SK-N-SH (cell line): ENCODE results near the gene ZSCAN22. TPM values are rescaled to one million over a fixed set of nuclear protein-coding genes. Genes with fewer than 3 reads are reported as not detected.

Source experiments
- CTCF ChIA-PET: fragments of 300-600, 350-600 bp; formaldehyde crosslinking; extraction: SDS; loops from one replicate; lab custom pipeline; 2021; lab: Yijun Ruan, JAX
- POLR2A ChIA-PET: fragments of 350-600 bp; sonication (Branson Sonifier 250); formaldehyde crosslinking; extraction: SDS; loops from one replicate; lab custom pipeline; 2020; ENCODE audit warnings: antibody characterized with exemption, inconsistent platforms; lab: Yijun Ruan, JAX
- DNase-seq: peaks from one replicate; pipeline ENCODE4 v3.0.0; 2012
- H2AFZ ChIP-seq: fragments of 200-600 bp; sonication (generic); 2 replicates; pipeline ENCODE4 v1.8.1; 2016; ENCODE audit warnings: antibody characterized with exemption, mild to moderate bottlenecking, low read depth
- H3F3A ChIP-seq: fragments of 200-600 bp; sonication (generic); replicated peaks from 2 replicates; pipeline ENCODE3; 2016; ENCODE audit warnings: antibody characterized with exemption, mild to moderate bottlenecking; ENCODE audit not compliant: insufficient read depth
- H3K27ac ChIP-seq, 2 experiments: fragments of 200-500 bp in 1 of 2; fragments of 200-600 bp in 1 of 2; sonication (Bioruptor generic) in 1 of 2; sonication (generic), shearing (Covaris generic) in 1 of 2; 2 replicates each; pipeline versions ENCODE4 v1.5.1 to v1.6.1; 2014 to 2016; ENCODE audit warnings: low read depth in 2 of 2, inconsistent platforms in 1 of 2, low read length in 1 of 2, mild to moderate bottlenecking in 1 of 2, mixed read lengths in 1 of 2
- H3K27me3 ChIP-seq: fragments of 200-600 bp; sonication (generic), shearing (Covaris generic); 2 replicates; pipeline ENCODE4 v1.6.1; 2016; ENCODE audit warnings: mixed run types; ENCODE audit not compliant: insufficient read depth
- H3K36me3 ChIP-seq, 2 experiments: fragments of 200-500 bp in 1 of 2; fragments of 200-600 bp in 1 of 2; sonication (Bioruptor generic) in 1 of 2; sonication (generic) in 1 of 2; replicated peaks in 1 of 2; 2 replicates each; pipeline versions ENCODE3 to v1.5.1; 2014 to 2016; ENCODE audit warnings: low read length in 1 of 2, mild to moderate bottlenecking in 1 of 2; ENCODE audit not compliant: insufficient read depth in 2 of 2, control insufficient read depth in 1 of 2
- H3K4me1 ChIP-seq, 2 experiments: fragments of 200-500 bp in 1 of 2; fragments of 200-600 bp in 1 of 2; sonication (Bioruptor generic) in 1 of 2; sonication (generic), shearing (Covaris generic) in 1 of 2; 2 replicates each; pipeline versions ENCODE4 v1.5.1 to v1.6.1; 2014 to 2016; ENCODE audit warnings: low read depth in 1 of 2, low read length in 1 of 2, mixed run types in 1 of 2; ENCODE audit not compliant: insufficient read depth in 2 of 2, control insufficient read depth in 1 of 2
- H3K4me2 ChIP-seq: fragments of 200-600 bp; sonication (generic), shearing (Covaris generic); 2 replicates; pipeline ENCODE4 v1.6.1; 2017; ENCODE audit warnings: mixed run types
- H3K4me3 ChIP-seq, 2 experiments: fragments of 200-500 bp in 1 of 2; fragments of 200-600 bp in 1 of 2; sonication (Bioruptor generic) in 1 of 2; sonication (generic), shearing (Covaris generic) in 1 of 2; 2 replicates each; pipeline versions ENCODE4 v1.5.1 to v1.8.1; 2014 to 2016; ENCODE audit warnings: low read depth in 2 of 2, inconsistent platforms in 1 of 2, low read length in 1 of 2, mild to moderate bottlenecking in 1 of 2, mixed read lengths in 1 of 2, moderate library complexity in 1 of 2
- H3K79me2 ChIP-seq: fragments of 200-600 bp; sonication (generic); 2 replicates; pipeline ENCODE4 v1.8.1; 2017; ENCODE audit warnings: mild to moderate bottlenecking; ENCODE audit not compliant: insufficient read depth
- H3K9ac ChIP-seq: fragments of 200-600 bp; sonication (generic); 2 replicates; pipeline ENCODE4 v1.6.1; 2017; ENCODE audit warnings: mixed run types
- H3K9me2 ChIP-seq: fragments of 200-600 bp; sonication (generic); 2 replicates; pipeline ENCODE4 v1.6.1; 2017; ENCODE audit warnings: mixed run types
- H3K9me3 ChIP-seq: fragments of 200-600 bp; sonication (generic); 2 replicates; pipeline ENCODE4 v1.6.1; 2017; ENCODE audit warnings: mixed run types, mild to moderate bottlenecking, moderate library complexity
- H4K20me1 ChIP-seq: fragments of 200-600 bp; sonication (generic); 2 replicates; pipeline ENCODE4 v1.6.1; 2017; ENCODE audit warnings: mild to moderate bottlenecking, mixed run types; ENCODE audit not compliant: insufficient read depth
- CTCF ChIP-seq: fragments of 200-600 bp; sonication (generic); IDR thresholded peaks from 2 replicates; pipeline ENCODE4 v1.6.1; 2017; ENCODE audit warnings: antibody characterized with exemption, mild to moderate bottlenecking, moderate library complexity
- ELF1 ChIP-seq: IDR thresholded peaks from 2 replicates; pipeline ENCODE4 v1.4.0; 2012
- GATA2 ChIP-seq: sonication (generic); formaldehyde crosslinking; IDR thresholded peaks from 2 replicates; pipeline ENCODE4 v1.5.0; 2020; ENCODE audit warnings: mild to moderate bottlenecking, missing genetic modification reagents
- MEF2A ChIP-seq: IDR thresholded peaks from 2 replicates; pipeline ENCODE4 v1.4.0; 2012; ENCODE audit warnings: low read depth, borderline replicate concordance
- NFIC ChIP-seq: IDR thresholded peaks from 2 replicates; pipeline ENCODE4 v1.4.0; 2012; ENCODE audit warnings: borderline replicate concordance
- NRF1 ChIP-seq: IDR thresholded peaks from 2 replicates; pipeline ENCODE4 v1.6.1; 2012; ENCODE audit warnings: low read depth, mild to moderate bottlenecking, low read length
- REST ChIP-seq: IDR thresholded peaks from 2 replicates; pipeline ENCODE4 v1.6.1; 2012; ENCODE audit warnings: mild to moderate bottlenecking, low read depth, low read length, moderate library complexity
- USF1 ChIP-seq: IDR thresholded peaks from 2 replicates; pipeline ENCODE4 v1.4.0; 2012; ENCODE audit warnings: low read depth, borderline replicate concordance
- ZBTB33 ChIP-seq: IDR thresholded peaks from 2 replicates; pipeline ENCODE4 v1.4.0; 2012; ENCODE audit warnings: low read depth, borderline replicate concordance
- WGBS: methylation state at CpG from one replicate; pipeline ENCODE4 v1.1.6; 2017; ENCODE audit warnings: low lambda C conversion rate; 5-methylcytosine and 5-hydroxymethylcytosine counted together
- polyA plus RNA-seq, 3 experiments: library from polyadenylated mRNA; depleted of rRNA; stranded (reverse); fragments of >200 nt; gene quantifications; 2 replicates each; pipeline ENCODE4 v1.2.3, GENCODE V29; 2012

Gene ZSCAN22
- polyA plus RNA-seq, 1 of the 3 experiments (the other 2 are of a cell fraction): 2.3 TPM

DNA sequence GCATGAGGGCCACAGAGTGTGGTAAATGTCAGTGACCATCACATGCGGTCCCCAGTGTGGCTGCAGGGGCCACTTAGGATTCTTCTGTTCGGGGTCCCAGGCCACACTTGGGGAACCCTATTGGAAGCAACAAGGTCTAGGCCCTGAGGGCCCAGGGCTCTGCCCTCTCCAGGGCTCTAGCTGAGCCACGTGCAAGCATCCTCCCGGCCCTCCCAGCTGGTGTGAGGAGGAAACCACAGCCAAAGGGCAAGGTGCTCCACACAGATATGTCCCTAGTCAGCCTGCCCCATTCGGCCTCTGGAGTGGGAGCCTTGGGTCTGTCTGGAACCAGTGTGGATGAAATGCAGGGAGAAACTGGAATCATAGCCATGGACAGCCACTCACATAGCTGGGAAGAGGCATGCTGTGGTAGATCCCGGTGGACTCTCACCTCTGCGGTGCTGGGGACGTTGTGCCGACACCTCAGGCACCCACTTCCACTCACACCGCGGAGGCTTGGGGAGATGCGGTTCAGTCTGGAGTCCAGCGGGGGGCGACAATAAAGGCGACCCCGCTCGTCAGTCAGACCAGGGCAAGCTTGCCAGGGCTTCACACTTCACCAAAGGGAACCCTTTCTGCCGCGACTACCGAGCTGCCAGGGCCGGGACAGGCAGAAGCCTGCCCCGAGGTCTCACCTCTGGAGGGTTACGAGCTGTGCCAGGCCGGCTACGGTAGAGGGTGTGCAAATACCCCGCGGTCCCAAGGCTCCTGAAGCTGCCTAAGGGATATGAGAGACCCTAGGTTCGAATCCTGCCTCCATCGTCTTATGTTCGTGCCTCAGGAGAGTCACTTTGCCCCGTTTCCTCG lies 40.0 kb downstream of the ZSCAN22 start:
- ChIA-PET POLR2A (no interaction called here), CTCF (interaction anchor here (1.0 to 1.2 kb wide), 2 partner anchors 11 to 13 kb away, joined by 3 read pairs; no protein-coding TSS in a partner anchor)
- Histone ChIP-seq H3K79me2 (no peaks in the 10 kb centered on the region), H3K9ac (no peak overlapping the region), H4K20me1 (no peaks in the 10 kb centered on the region), H2AFZ (no peak overlapping the region), H3K27me3 (no peaks in the 10 kb centered on the region), H3K4me2 (no peak overlapping the region), H3K4me1 (peaks cover 0 to under 1% of the 10 kb centered on the region in 2 experiments; a peak in 1 of 4 replicates), H3F3A (peaks cover 12% of the 10 kb centered on the region), H3K36me3 (no peaks in the 10 kb centered on the region), H3K9me2 (no peaks in the 10 kb centered on the region), H3K9me3 (no peaks in the 10 kb centered on the region), H3K4me3 (no peak overlapping the region), H3K27ac (no peak overlapping the region)
- TF ChIP-seq CTCF (no peak), GATA2 (CRISPR knock-in tag) (no peak), MEF2A (no peak), NFIC (no peak), NRF1 (no peak), ELF1 (no peak), USF1 (no peak), ZBTB33 (no peak), REST (no peak)
- 90% methylated on average over 23 of the region's 32 CpGs for WGBS
- peak; percentile 31 for DNase-seq
